ENCODE measurements around the gene MAN1C1.
A peak's percentile ranks its signal among the peaks of the same experiment; 100 is the strongest.
"Not testable (repeated sequence)": the region's sequence is repeated elsewhere in the genome, so short reads cannot be mapped to it uniquely, and the experiment has no call there.

Gene MAN1C1

GRCh38 chr1:25586181-25586588 is 30.4 kb upstream of the MAN1C1 start:
- no peak overlapping the region for H3K4me3 ChIP-seq (ENCODE audit: insufficient read depth, low read length, poor library complexity, severe bottlenecking)

GRCh38 chr1:25587290-25587689 is 29.3 kb upstream of the MAN1C1 start:
- Histone ChIP-seq H3K9me3 (ENCODE audit: insufficient read depth, low read length) (no peaks in the 10 kb centered on the region), H4K20me1 (ENCODE audit: low read depth, low read length) (no peaks in the 10 kb centered on the region), H2AFZ (ENCODE audit: low read depth, low read length, severe bottlenecking) (no peak overlapping the region), H3K27ac (ENCODE audit: low read depth, low read length) (no peak overlapping the region), H3K9ac (ENCODE audit: low read length) (no peak overlapping the region), H3K27me3 (ENCODE audit: low read length) (no peaks in the 10 kb centered on the region), H3K4me2 (ENCODE audit: low read depth, low read length, poor library complexity, severe bottlenecking) (no peak overlapping the region), H3F3A (ENCODE audit: insufficient read depth) (0 out of 2 replicates have a peak, but pooled peaks cover 6% of the 10 kb centered on the region), H3K9me2 (replicated peaks; ENCODE audit: insufficient read depth, low read length) (no peaks in the 10 kb centered on the region), H3K4me3 (ENCODE audit: insufficient read depth, low read length, poor library complexity, severe bottlenecking) (no peak overlapping the region), H3K79me2 (ENCODE audit: insufficient read depth, low read length) (no peaks in the 10 kb centered on the region), H3K36me3 (ENCODE audit: low read length) (no peaks in the 10 kb centered on the region)
- no peak for TF ChIP-seq CTCF (IDR thresholded peaks at IDR 0.05; ENCODE audit: insufficient read depth, low read length, poor library complexity, severe bottlenecking)
- no peak for TF ChIP-seq EZH2phosphoT487 (conservative IDR thresholded peaks at IDR 0.05; ENCODE audit: low read length)

More at GRCh38 chr1:25586181-25586588, 30.4 kb upstream of the MAN1C1 start:
- TF ChIP-seq CTCF (IDR thresholded peaks at IDR 0.05; ENCODE audit: insufficient read depth, low read length, poor library complexity, severe bottlenecking) (no peak), EZH2phosphoT487 (conservative IDR thresholded peaks at IDR 0.05; ENCODE audit: low read length) (no peak)
- H3K9me2 ChIP-seq (replicated peaks; ENCODE audit: insufficient read depth, low read length) = no peaks in the 10 kb centered on the region
- H3K27ac ChIP-seq (ENCODE audit: low read depth, low read length) = no peak overlapping the region
- H3K9me3 ChIP-seq (ENCODE audit: insufficient read depth, low read length) = no peaks in the 10 kb centered on the region
- H3K9ac ChIP-seq (ENCODE audit: low read length) = no peak overlapping the region
- no peaks in the 10 kb centered on the region for H3K79me2 ChIP-seq (ENCODE audit: insufficient read depth, low read length)
- H2AFZ ChIP-seq (ENCODE audit: low read depth, low read length, severe bottlenecking) = no peak overlapping the region
- H3F3A ChIP-seq (ENCODE audit: insufficient read depth) = 0 out of 2 replicates have a peak, but pooled peaks cover 6% of the 10 kb centered on the region
- H3K4me2 ChIP-seq (ENCODE audit: low read depth, low read length, poor library complexity, severe bottlenecking) = no peak overlapping the region
- no peaks in the 10 kb centered on the region for H4K20me1 ChIP-seq (ENCODE audit: low read depth, low read length)
- H3K27me3 ChIP-seq (ENCODE audit: low read length) = no peaks in the 10 kb centered on the region
- no peaks in the 10 kb centered on the region for H3K36me3 ChIP-seq (ENCODE audit: low read length)

GRCh38 chr1:25588224-25588623 is 28.4 kb upstream of the MAN1C1 start:
- not testable (repeated sequence) for H3F3A ChIP-seq (ENCODE audit: insufficient read depth); H3K4me3 ChIP-seq (ENCODE audit: insufficient read depth, low read length, poor library complexity, severe bottlenecking); H3K9me3 ChIP-seq (ENCODE audit: insufficient read depth, low read length); H4K20me1 ChIP-seq (ENCODE audit: low read depth, low read length); H3K4me2 ChIP-seq (ENCODE audit: low read depth, low read length, poor library complexity, severe bottlenecking); H3K9ac ChIP-seq (ENCODE audit: low read length); H3K36me3 ChIP-seq (ENCODE audit: low read length); H2AFZ ChIP-seq (ENCODE audit: low read depth, low read length, severe bottlenecking); H3K79me2 ChIP-seq (ENCODE audit: insufficient read depth, low read length); H3K27me3 ChIP-seq (ENCODE audit: low read length); H3K9me2 ChIP-seq (replicated peaks; ENCODE audit: insufficient read depth, low read length)
- peak overlapping the region; percentile 38; the same call in 1 of the 2 replicates for H3K27ac ChIP-seq (ENCODE audit: low read depth, low read length)

- not testable (repeated sequence) for H3K27ac ChIP-seq (ENCODE audit: low read depth, low read length); H3K9me2 ChIP-seq (replicated peaks; ENCODE audit: insufficient read depth, low read length); H3F3A ChIP-seq (ENCODE audit: insufficient read depth); H3K27me3 ChIP-seq (ENCODE audit: low read length); H2AFZ ChIP-seq (ENCODE audit: low read depth, low read length, severe bottlenecking); H3K36me3 ChIP-seq (ENCODE audit: low read length); H3K4me3 ChIP-seq (ENCODE audit: insufficient read depth, low read length, poor library complexity, severe bottlenecking); H3K4me2 ChIP-seq (ENCODE audit: low read depth, low read length, poor library complexity, severe bottlenecking); H4K20me1 ChIP-seq (ENCODE audit: low read depth, low read length); H3K9me3 ChIP-seq (ENCODE audit: insufficient read depth, low read length); H3K79me2 ChIP-seq (ENCODE audit: insufficient read depth, low read length); H3K9ac ChIP-seq (ENCODE audit: low read length)
These were observed 27.8 kb upstream of the MAN1C1 start for GRCh38 chr1:25588786-25589185.
